Skin epidermis (tissue), 12 donors: Measurements from ENCODE around the gene ANKRD63.

Experiments used
- H3K27ac ChIP-seq, 21 experiments: fragments of 200-600 bp; sonication (generic) in 11 of 21; one replicate each; pipeline ENCODE4 v1.5.0; 2020; ENCODE audit warnings: mild to moderate bottlenecking in 3 of 21, inconsistent platforms in 2 of 21, moderate library complexity in 2 of 21
- H3K4me3 ChIP-seq, 7 experiments: fragments of 200-600 bp; sonication (generic) in 2 of 7; one replicate each; pipeline ENCODE4 v1.5.0; 2020; ENCODE audit warnings: inconsistent platforms in 2 of 7, mild to moderate bottlenecking in 2 of 7, moderate library complexity in 1 of 7

The ANKRD63 gene

GRCh38 chr15:40316931-40317330 is 34.1 kb upstream of the ANKRD63 start:
- H3K4me3 ChIP-seq: no peak overlapping the region
- no peak overlapping the region for H3K27ac ChIP-seq

DNA sequence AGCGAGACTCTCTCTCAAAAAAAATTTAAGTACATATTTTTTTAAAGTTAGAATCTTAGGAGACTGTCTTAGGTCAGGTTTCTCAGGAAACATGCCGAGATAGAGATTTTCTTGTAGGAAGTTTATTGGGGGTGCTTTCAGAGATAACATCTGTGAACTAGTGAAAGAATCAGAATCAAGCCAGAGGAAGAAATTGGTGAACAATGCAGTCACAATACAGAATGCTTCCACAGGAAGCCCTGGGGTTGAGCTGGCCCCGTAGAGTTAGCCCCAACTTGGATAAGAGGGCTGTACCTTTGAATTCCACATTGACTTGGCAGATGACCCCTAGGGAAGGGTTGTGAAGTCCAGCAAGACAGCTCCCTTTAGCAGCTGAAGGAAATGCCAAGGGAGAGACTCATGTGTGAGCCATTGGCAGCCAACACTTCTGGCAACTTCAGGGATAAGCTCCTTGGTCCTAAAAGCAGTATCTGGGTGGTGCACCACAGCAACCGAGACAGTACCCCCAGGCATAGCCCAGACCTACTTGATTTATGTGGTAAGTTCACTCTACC is 31.9 kb upstream of the ANKRD63 start:
- H3K4me3 ChIP-seq: no peak overlapping the region
- no peak overlapping the region for H3K27ac ChIP-seq

GRCh38 chr15:40313531-40314398 is 30.9 kb upstream of the ANKRD63 start:
- Histone ChIP-seq H3K4me3 (no peak overlapping the region), H3K27ac (peak overlapping the region in 1 of 21 experiments; percentile 52)

GRCh38 chr15:40312370-40313158 is 29.7 kb upstream of the ANKRD63 start:
- no peak overlapping the region for H3K27ac ChIP-seq
- H3K4me3 ChIP-seq: no peak overlapping the region

GRCh38 chr15:40310993-40311392 is 28.1 kb upstream of the ANKRD63 start:
- Histone ChIP-seq H3K27ac (no peak overlapping the region), H3K4me3 (no peak overlapping the region)

DNA sequence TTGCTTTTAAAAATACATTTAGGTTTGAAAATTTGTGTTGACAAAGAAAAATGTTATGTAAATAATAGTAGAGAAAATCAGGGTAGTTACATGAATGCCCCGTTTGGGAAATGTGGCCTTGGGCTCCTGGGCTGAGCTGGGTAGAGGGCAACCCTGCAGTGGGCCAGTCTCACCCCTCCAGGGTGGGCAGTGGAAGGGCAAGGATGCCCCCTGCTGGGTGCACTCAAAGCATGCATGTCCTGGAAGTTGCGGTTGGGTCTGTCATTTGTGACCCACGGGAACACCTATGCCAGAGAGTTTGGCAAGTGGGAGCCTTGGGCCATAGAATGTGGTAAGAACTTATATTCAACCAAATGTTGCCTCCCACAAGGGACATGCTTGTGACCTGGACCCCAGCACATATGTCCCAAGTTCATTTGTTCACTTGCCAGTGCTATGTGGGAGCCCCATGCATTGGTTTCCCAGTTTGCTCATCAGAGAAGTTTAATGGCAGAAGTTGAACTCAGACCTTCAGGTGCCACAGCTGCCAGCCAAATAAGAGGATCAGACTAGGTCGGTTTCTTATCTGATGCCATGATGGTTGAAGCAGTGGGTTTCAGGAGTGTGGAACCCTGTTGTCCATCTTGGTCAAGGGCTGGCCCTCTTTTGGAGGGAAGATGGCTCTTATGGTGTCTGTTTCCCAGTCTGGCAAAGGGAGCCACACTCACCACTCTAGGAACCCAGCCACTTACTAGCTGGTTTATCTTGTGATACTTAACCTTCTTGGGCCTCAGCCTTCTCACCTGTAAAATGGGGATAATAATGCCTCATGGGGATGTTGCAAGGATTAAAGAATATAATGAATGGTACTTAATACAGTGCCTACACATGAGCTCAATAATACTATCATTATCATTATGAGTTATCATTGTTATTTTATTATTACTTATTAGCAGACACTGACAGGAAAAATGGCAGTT is 27.4 kb upstream of the ANKRD63 start:
- Histone ChIP-seq H3K4me3 (no peak overlapping the region), H3K27ac (no peak overlapping the region)

GRCh38 chr15:40309344-40309862 is 26.5 kb upstream of the ANKRD63 start:
- peak overlapping the region in 8 of 21 experiments; percentile 79 to 99 (median 91) for H3K27ac ChIP-seq
- no peak overlapping the region for H3K4me3 ChIP-seq

- H3K27ac ChIP-seq: peak within 1 kb of the TSS in 20 of 21 experiments; percentile 6 to 99 (median 80)
- H3K4me3 ChIP-seq: peak within 1 kb of the TSS; percentile 26 to 40 (median 31)
These were observed 24.8 kb upstream of the ANKRD63 start, which contains the start of gene PLCB2 for GRCh38 chr15:40307421-40308211. PLCB2 (minus strand) TSS chr15:40307935; CDS start chr15:40307672, 263 bp downstream.

- peak overlapping the region; percentile 26 to 40 (median 31) for H3K4me3 ChIP-seq
- peak overlapping the region in 17 of 21 experiments; percentile 6 to 99 (median 86) for H3K27ac ChIP-seq
These were observed 24.0 kb upstream of the ANKRD63 start for GRCh38 chr15:40306908-40307307.

- Histone ChIP-seq H3K4me3 (peak overlapping the region; percentile 26 to 40 (median 31)), H3K27ac (peak overlapping the region in 13 of 21 experiments; percentile 6 to 99 (median 87))
These were observed 23.5 kb upstream of the ANKRD63 start for GRCh38 chr15:40306371-40306770.

- no peak overlapping the region for H3K4me3 ChIP-seq
These were observed 22.4 kb upstream of the ANKRD63 start for GRCh38 chr15:40305281-40305680.

DNA sequence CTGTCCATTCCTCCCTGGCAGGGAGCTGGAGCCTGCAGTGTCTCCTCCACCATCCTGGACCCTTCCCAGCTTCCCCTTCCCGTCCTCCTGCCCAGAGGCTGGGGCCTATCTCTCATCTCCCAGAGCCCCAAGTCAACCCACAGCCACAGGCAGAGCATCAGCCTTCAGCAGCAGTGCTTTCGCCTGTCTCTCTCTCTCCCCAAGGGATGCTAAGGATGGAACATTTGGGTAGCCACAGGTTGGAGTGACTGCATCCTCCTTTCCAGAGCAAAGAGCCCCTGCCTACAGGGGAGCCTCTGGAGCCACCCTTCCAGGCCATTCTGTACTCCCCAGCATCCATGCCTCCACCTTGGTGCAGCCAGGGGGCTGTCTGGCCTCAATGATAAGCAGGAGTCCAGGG is 20.7 kb upstream of the ANKRD63 start:
- Histone ChIP-seq H3K27ac (no peak overlapping the region), H3K4me3 (no peak overlapping the region)

More at GRCh38 chr15:40305281-40305680, 22.4 kb upstream of the ANKRD63 start:
- no peak overlapping the region for H3K27ac ChIP-seq

DNA sequence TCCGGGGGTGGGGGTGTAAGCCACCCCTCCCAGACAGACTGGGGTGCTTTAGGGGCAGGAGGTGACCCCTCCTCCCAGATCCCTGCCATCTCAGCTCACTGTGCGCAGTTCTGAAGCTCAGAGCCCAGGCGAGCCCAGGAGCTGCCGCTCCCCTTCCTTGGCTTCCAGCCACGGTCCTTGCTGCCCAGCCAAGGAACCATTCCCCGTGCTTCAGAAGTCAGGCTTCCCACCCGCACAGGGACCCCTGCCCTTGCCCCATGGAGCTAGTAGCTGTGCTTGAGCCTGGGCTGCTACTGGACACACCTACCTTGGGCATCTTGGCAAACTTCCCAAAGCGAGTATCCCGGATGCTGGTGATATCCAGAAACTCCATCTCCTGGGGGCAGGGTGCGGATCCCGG is 20.1 kb upstream of the ANKRD63 start:
- no peak overlapping the region for H3K4me3 ChIP-seq
- no peak overlapping the region for H3K27ac ChIP-seq

- no peak overlapping the region for H3K4me3 ChIP-seq
- H3K27ac ChIP-seq: no peak overlapping the region
These were observed 19.5 kb upstream of the ANKRD63 start for GRCh38 chr15:40302288-40302886.

- Histone ChIP-seq H3K27ac (no peak overlapping the region), H3K4me3 (no peak overlapping the region)
These were observed 18.8 kb upstream of the ANKRD63 start for GRCh38 chr15:40301467-40302179.

- Histone ChIP-seq H3K4me3 (no peak overlapping the region), H3K27ac (no peak overlapping the region)
These were observed 17.9 kb upstream of the ANKRD63 start for GRCh38 chr15:40300771-40301170.

GRCh38 chr15:40300367-40300766 is 17.5 kb upstream of the ANKRD63 start:
- H3K27ac ChIP-seq: no peak overlapping the region
- H3K4me3 ChIP-seq: no peak overlapping the region
